NCI-H82 treated with DMSO at 0.1 percent for 48 hours (cell line): Measurements from ENCODE around the gene PRPF4.
"Not testable (repeated sequence)": the region's sequence is repeated elsewhere in the genome, so short reads cannot be mapped to it uniquely, and the experiment has no call there.

Experiments used
- DNase-seq: peaks from one replicate; lab custom pipeline; 2025; ENCODE audit not compliant: unreplicated experiment; lab: John Stamatoyannopoulos, UW

PRPF4 gene

GRCh38 chr9:113275157-113276131, at the start of gene PRPF4, which contains the start of gene CDC26:
TSS of gene PRPF4 (plus strand) at chr9:113275658. CDS start at chr9:113275744, 86 bp downstream.
TSS of gene CDC26 (minus strand) at chr9:113275572. CDS start at chr9:113272507, 3,065 bp downstream.
- peak; percentile 94 for DNase-seq

GRCh38 chr9:113227436-113227835, 48.0 kb upstream of the PRPF4 start:
- no peak for DNase-seq

DNA sequence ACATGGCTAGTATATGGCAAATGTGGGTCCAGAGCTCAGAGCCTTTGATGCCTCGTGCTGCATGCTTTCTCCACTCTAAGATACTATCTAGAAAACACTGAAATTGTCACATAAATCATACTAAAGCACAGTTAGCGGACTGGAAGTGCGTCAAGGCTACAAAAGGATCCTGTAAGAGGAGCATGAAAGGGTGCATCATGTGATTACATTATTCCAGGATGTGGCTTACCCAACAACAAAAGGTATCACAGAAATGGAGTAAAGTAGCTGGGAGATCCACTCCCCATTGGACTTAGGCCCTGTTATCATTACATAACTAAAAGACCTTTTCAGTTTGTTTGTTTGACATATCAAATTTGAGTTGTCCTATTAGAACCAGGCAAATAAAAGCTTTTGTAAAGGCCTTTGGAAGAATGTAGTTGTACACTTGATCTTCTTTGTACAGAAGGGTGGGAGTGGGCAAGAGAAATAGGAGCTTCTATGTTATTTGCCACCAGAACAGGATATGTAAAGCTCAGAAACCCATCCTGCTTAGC, 47.3 kb upstream of the PRPF4 start:
- DNase-seq, result no peak

- DNase-seq, result no peak
Measured at GRCh38 chr9:113231701-113232100, 43.8 kb upstream of the PRPF4 start.

GRCh38 chr9:113235701-113236255, 39.7 kb upstream of the PRPF4 start:
- DNase-seq, result not testable (repeated sequence)

GRCh38 chr9:113237026-113237425, 38.4 kb upstream of the PRPF4 start:
- no peak for DNase-seq

DNA sequence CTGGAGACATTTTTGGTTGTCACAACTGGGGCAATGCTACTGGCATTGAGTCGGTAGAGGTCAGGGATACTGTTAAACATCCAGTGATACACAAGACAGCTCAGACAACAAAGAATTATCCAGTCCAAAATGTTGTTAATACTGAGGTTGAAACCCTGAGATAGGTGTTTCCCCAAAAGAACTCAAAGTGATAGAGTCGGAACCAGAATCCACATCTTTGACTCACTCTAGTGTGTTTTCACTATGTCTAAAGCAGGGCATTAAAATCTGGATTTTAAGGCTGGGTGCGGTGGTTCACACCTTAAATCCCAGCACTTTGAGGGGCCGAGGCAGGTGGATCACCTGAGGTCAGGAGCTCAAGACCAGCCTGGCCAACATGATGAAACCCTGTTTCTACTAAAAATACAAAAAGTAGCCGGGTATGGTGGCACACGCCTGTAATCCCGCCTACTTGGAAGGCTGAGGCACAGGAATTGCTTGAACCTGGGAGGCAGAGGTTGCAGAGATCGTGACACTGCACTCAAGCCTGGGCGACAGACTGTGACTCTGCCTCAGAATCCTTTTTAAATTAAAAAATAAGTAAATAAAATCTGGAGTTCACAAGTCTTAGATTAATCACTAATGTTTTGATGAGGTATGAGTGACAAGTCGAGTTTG, 37.1 kb upstream of the PRPF4 start:
- no peak for DNase-seq

DNA sequence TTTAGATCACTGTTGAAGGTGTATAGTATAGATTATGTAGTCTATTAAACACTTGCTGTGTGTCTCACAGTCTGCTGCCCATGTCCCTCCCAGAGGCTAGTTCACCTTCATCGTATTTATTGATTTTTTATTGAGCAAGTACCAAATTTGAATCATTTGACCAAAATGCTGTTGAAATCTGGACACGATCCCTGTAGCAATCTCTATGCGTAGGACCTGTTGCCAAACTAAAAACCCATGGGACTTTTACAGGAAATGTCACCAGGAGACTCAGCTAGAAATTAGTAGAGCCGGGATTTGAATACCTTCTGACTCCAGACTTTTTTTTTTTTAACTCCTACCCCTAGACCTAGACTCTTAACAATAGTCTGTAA, 36.6 kb upstream of the PRPF4 start:
- DNase-seq, result no peak

- DNase-seq, result no peak
Measured at GRCh38 chr9:113241161-113241560, 34.3 kb upstream of the PRPF4 start.

- DNase-seq, result no peak
Measured at GRCh38 chr9:113244556-113244955, 30.9 kb upstream of the PRPF4 start.

DNA sequence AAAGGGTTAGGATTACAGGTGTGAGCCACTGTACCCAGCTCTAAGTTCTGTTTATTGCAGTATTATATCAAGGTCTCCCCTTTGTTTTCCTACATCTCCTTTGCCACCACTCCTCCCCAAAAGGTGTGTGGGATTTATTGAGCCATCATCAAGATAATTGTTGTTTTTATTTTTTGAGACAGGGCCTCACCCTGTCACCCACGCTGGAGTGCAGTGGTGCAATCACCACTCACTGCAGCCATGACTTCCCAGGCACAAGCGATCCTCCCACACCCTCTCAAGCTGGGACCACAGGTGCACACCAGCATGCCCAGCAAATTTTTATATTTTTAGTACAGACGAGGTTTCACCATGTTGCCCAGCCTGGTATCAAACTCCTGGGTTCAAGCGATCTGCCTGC, 29.6 kb upstream of the PRPF4 start:
- no peak for DNase-seq

DNA sequence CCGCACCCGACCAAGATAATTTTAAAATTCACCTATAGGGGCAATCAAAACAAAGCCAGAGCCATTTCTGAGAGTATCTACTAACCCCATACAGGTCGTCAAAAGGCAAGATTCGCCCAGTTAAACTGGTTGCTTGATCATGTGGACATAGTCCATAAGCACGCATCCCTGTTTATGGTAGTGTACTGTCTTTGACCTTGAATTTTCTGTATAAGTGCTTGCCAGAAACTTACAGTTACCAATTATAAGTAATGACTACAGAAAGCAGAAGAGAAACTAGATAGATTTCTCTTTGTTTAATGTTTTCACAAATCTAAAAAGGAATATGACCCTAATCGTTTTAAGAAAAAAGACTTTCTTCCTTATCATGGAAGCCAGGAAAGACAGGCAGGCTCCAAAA, 28.5 kb upstream of the PRPF4 start:
- DNase-seq, result no peak

GRCh38 chr9:113247640-113248039, 27.8 kb upstream of the PRPF4 start:
- DNase-seq, result no peak

DNA sequence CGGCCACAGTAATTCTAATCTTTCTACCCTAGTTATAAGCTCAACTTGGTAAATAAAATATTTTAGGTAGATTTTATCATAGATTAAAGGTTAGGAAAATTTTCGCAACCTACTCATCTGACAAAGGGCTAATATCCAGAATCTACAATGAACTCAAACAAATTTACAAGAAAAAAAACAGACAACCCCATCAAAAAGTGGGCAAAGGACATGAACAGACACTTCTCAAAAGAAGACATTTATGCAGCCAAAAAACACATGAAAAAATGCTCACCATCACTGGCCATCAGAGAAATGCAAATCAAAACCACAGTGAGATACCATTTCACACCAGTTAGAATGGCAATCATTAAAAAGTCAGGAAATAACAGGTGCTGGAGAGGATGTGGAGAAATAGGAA, 25.8 kb upstream of the PRPF4 start:
- DNase-seq, result not testable (repeated sequence)

DNA sequence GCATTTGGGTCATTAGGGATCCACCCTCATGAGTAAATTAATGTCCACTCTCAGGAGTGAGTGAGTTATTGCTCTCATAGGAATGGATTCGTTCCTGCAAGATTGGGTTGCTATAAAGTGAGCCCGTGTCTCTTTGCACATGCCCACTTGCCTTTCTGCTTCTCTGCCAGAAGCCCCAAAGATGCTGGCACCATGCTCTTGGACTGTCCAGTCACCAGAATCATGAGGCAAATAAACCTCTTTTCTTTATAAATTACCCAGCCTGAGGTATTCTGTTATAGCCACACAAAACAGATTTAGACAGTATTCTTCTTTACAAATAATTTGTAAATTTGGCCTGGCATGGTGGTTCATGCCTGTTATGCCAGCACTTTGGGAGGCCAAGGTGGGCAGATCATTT, 24.7 kb upstream of the PRPF4 start:
- no peak for DNase-seq

- DNase-seq, result no peak
Measured at GRCh38 chr9:113254991-113255390, 20.5 kb upstream of the PRPF4 start.

- no peak for DNase-seq
Measured at GRCh38 chr9:113255438-113255837, 20.0 kb upstream of the PRPF4 start.

DNA sequence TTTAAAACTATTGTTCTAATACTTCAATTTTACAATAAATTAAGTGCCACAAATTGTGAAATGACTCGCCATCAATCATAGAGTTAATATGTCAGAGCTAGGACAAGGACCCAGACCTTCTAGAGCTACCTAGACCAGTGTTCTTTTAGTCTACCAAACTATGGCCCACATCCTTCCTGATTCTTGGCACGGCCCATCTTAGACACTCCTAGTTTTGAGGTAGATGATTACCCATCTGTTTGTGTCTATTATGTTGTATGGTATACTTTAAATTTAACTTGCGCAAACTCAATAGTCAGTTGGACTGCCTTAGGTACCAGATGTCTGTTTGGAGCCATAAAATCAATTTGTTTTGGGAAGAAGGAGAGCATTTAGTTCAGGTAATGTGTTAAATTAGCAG, 17.6 kb upstream of the PRPF4 start:
- no peak for DNase-seq

DNA sequence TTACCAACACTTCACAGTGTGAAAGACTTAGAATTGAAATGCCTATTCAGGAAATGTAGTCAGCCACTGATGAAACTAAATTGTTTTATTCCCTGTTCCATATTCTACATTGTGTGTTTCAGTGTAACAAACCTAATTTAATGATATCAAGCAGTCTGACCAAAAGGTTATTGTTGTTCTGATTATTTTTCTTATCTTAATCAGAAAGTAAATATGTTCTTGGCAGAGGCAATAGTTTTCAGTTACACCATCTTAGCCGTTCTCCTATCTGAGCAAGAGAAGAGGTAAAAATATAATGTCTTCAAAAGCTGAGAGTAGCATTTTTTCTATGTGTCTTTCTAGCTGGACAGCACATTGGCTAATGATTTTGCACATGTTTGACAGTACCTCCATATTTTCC, 17.2 kb upstream of the PRPF4 start:
- DNase-seq, result no peak

GRCh38 chr9:113261917-113262671, 13.4 kb upstream of the PRPF4 start:
- no peak for DNase-seq

- DNase-seq, result no peak
Measured at GRCh38 chr9:113266174-113266573, 9.3 kb upstream of the PRPF4 start.
